Measurements from ENCODE around the gene RFTN2.
"Not testable (repeated sequence)": the region's sequence is repeated elsewhere in the genome, so short reads cannot be mapped to it uniquely, and the experiment has no call there.

Gene RFTN2

DNA sequence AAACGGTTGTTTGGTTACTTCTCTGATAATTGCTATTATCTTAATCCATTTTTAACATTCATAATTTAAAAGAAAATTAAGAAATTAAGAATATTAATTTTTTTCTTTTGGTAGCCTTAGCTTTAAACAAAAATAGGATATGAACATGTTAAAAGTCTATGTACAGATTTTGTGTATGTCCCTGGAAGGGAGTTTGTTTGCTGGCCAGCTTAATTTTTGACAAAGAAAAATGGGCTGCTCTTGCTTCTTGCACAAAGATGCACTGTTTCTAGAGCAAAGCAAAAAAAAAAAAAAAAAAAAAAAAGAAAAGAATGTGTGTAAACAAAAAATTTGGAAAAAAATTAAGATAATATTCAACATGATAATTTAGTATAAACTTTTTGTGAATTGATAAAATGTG, 1.3 kb downstream of the RFTN2 start:
- DNase-seq = no peak

DNA sequence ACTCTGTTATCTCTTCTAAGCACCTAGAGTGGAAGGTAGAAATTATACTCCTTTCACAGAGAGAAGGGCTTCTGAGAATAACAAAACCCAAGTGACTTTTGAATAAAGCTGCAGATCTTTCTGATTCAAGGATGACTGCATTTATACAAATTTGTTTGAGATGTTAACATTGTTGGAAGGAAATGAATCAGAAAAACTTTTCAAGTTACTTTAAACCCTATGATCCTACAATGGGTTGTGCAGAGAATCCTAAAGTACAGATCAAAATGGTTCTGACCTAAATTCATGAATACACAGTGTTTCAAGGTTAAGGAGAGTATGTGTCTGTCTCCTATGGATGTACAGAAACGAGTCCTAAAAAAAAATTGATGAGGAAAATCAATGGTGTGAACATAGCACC, 1.8 kb downstream of the RFTN2 start:
- DNase-seq = no peak

GRCh38 chr2:197673106-197673505, 2.3 kb downstream of the RFTN2 start:
- no peak for DNase-seq

DNA sequence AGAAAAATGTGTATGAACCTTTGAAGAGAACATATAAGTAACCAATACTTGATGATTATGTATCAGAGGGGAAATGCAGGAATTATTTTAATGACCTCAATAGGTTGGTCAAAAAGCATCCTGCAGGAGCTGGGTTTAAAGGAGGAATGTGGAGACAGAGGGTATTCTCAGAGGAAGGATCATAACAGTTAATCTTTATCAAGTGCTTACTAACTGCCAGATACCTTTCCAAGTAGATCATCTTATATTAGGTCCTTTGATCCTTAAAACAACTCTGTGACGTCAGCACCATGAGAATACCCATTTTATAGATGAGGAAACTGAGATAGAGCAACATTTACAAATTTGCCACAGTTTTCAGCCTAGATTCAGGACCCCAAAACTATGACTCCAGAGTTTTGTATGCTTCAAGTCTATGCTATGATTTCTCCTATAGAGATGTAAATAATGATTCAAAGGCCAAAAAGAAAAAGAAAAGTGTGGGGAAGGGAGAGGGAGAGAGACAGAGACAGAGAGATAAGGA, 3.0 kb downstream of the RFTN2 start:
- DNase-seq = no peak

DNA sequence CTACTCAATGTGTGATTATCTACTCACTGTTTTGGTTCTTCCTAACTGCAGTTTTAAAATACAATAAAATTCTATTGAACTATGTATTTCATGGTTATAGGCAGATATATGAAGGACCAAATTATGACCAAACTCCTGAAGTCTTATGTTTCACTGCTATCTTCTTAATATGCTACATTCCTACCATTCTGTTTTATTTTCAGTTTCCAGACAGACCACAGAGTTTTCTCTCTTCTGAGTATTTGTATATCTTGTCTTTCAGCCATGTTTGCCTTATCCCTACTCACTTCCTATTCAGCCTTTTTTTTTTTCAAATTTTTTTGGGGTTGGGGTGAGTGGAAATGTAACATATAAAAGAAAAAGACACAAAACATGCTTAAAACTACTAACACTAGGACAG, 6.3 kb downstream of the RFTN2 start:
- DNase-seq = no peak

DNA sequence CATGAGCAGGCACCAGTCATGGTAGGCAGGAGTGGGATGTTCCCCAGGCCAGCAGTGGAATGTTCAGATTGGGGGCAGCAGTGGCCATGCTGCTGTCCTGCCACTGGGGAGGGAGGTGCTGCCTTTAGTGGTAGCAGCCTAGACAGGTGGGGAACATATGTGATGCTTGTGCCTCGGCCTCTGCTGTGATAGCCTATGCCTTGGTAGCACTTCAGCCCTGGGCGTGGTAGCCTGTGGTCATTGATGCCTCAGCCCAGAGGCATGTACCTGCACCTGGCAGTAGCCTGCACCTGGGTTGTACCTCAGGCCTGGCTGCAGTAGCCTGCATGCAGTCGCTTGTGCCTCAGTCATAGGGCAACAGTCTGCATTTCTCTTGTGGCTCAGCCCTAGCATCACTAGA, 7.1 kb downstream of the RFTN2 start:
- DNase-seq = no peak

- DNase-seq = no peak
Observed at GRCh38 chr2:197666277-197666676, 9.1 kb downstream of the RFTN2 start.

DNA sequence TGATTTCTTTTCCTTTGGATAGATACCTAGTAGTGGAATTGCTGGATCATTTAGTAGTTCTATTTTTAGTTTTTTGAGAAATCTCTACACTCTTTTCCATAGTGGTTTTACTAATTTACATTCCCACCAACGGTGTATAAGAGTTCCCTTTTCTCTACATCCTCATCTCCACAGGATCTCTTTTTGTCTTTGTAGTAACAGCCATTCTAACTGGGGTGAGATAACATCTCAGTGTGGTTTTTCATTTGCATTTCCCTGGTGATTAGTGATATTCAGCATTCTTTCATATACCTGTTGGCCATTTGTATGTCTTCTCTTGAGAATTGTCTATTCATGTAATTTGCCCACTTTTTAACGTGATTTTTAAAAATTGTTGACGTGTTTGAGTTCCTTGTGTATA, 13.8 kb downstream of the RFTN2 start:
- DNase-seq = no peak

GRCh38 chr2:197657562-197657961, 17.8 kb downstream of the RFTN2 start:
- DNase-seq = no peak

DNA sequence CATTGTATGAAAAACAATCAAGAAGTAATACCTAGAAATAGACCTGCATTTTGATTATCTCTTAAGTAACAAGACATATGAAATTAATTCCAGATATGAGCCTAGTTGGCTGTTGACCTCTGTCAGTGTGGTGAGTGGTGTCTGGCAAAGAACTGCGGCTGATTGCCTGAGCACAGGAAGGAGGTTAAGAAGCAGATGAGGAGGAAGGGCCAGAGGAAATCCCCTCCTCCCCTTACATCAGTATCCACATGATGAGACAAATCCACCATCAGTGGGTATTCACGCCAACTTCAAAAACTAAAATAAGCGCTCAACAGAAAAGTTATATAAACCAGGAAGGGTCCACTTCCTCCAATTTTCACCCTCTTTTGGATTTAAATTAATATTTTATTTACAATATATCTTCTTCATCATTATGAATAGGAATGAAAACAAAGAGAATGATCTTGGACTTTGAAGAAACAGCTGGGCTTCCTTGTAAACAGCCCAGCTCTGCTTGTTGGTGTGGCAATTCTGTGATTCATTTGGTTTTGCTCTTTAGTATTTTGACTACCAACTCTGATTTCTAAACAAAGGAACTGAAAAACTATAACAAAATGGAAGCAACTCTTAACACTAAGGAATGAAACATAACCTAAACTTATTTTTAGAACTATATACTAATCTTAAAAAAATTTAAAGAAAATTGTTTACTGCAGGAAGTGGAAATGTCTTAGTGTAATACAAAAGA, 27.3 kb downstream of the RFTN2 start:
- no peak for DNase-seq

GRCh38 chr2:197641666-197642065, 33.7 kb downstream of the RFTN2 start:
- no peak for DNase-seq

GRCh38 chr2:197640571-197641122, 34.7 kb downstream of the RFTN2 start:
- not testable (repeated sequence) for DNase-seq

GRCh38 chr2:197633109-197633657, 42.2 kb downstream of the RFTN2 start:
- DNase-seq = no peak

GRCh38 chr2:197628043-197628500, 47.3 kb downstream of the RFTN2 start:
- no peak for DNase-seq

- no peak for DNase-seq
Observed at GRCh38 chr2:197626965-197627625, 48.3 kb downstream of the RFTN2 start.

DNA sequence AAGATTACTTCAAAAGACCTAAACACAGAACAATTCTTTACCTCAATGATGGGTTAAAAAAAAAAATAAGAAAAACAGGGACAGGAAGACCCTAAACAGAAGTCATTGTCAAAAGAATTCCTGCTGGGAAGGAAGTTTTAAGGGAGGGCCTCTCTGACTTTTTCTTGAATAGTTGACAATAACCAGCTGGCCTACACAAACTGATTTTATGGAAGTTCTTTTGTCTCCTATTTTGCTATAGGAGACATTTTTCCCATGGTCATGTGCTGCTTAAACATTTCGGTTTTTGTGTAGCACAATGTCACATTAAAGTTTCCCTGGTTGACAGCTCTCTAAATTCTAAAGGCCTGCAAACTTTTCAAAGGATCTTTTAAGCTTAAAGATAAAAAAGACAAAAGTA, 55.3 kb downstream of the RFTN2 start:
- DNase-seq = no peak

- DNase-seq = no peak
Observed at GRCh38 chr2:197615016-197615652, 60.3 kb downstream of the RFTN2 start.

DNA sequence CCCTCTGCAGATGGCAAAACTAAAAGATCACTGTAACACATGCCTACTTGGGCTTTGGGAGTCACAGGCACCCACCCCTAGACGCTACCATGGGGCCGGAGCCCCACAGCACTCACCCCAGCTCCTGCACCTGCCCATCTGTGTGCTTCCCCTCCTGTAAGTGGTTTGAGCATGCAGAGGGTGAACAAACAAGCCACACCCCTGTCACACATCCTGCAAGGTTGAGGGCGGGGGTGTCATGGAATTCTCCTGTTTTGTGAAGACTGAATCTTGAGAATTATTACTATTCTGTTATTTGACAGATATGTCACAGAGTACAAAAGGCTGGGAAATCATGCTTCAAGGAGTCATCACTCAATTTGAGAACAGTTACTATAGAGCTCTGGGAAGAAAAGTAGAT, 60.9 kb downstream of the RFTN2 start:
- DNase-seq = no peak

DNA sequence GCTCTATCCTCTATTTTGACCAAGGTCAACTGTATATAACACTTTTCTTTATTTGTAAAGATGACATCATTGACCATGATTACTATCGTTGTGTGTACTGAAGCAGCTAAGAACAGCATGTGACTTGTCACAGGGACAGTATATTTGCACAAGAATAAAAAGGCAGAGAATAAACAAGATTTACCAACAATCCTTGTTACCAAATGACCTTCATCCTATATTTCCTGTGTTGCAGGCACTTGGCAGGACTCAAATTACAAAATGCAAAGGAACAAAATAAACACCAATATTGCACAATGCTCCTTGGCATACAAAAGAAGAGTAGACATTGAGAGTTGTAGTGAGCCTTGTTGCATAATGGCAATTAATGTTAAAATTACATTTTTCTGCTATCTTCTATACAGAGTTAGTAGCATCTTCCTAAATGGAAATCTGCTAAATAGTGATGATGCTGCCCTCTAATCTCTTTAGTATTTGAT, 61.8 kb downstream of the RFTN2 start:
- DNase-seq = no peak

DNA sequence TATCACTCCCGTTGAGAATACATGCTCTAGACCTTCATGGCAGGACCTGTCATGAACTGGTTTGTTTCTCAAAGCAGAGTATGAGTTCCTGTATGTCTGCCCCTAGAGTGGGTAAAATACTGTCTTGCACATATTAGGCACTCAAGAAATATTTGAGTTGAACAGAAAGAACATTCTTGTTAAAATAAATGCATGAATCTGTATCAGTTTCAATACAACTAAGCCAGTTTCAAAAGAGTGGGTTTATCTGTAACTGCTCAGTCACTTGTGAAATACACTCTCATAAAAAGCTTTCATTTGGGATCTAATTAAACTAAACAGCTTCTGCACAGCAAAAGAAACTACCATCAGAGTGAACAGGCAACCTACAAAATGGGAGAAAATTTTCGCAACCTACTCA, 69.2 kb downstream of the RFTN2 start:
- DNase-seq = no peak

DNA sequence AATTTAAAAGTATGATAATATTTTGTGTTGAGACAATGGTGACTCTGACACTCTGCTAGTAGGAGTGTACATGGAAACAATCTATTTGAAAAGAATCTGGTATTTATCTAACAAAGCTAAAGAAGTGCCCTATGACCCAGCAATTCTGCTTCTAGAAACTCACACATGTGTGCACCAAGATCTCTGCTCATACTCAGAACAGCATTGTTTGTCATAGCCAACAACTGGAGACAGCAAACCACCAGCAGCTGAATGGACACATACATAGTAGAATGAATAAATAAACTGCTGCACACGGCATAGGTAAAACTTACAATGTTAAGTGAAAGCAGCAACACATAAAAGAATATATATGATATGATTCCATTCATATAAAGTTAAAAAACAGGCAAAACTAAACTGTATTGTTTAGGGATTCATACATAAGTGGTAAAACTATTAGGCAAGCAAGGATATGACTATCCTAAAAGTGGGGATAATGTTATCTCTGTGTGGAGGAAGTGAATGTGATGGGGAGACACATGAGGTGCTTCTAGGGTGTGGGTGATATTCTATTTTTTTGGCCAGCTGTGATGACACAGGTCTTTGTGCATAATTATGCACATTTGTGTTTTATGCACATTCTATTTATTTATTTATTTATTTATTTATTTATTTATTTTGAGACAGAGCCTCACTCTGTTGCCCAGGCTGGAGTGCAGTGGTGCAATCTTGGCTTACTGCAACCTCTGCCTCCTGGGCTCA, 71.1 kb downstream of the RFTN2 start:
- no peak for DNase-seq

- DNase-seq = no peak
Observed at GRCh38 chr2:197601726-197602125, 73.7 kb downstream of the RFTN2 start.

Measured in activated CD4-positive, alpha-beta T cell treated with anti-CD3 and anti-CD28 coated beads for 1 hour (primary cell).